ENCODE measurements around the gene TAS2R30. TPM values are rescaled to one million over a fixed set of nuclear protein-coding genes. Genes with fewer than 3 reads are reported as not detected.

Gene TAS2R30
- total RNA-seq, 1 donor from 2014 or later: 15.7 TPM

GRCh38 chr12:11085419-11085818 is 49.0 kb downstream of the TAS2R30 start:
- intact Hi-C loops (cut with DNase I): no loop called here
- Histone ChIP-seq H3K4me3 (no peak overlapping the region), H3K27ac (no peak overlapping the region), H3K36me3 (no peaks in the 10 kb centered on the region), H3K4me1 (no peaks in the 10 kb centered on the region), H3K9me3 (peaks cover 4% of the 10 kb centered on the region), H3K27me3 (no peaks in the 10 kb centered on the region)
- no peak for DNase-seq (ENCODE audit: extremely low spot score in 2 of 2)
- TF ChIP-seq POLR2AphosphoS5 (IDR thresholded peaks at IDR 0.05; ENCODE audit: insufficient read depth in 1 of 2, low read depth in 1 of 2): no peak
- TF ChIP-seq POLR2A (IDR thresholded peaks at IDR 0.05): no peak
- no peak for TF ChIP-seq CTCF (IDR thresholded peaks at IDR 0.05)

Small RNA genes lying within 50 kb of the gene (small RNA-seq; reads per million reads assigned to genes)
- gene AC018630.1: not detected

Other genes starting within 250 kb of the TAS2R30 start
- gene TAS2R13, start 225.1 kb downstream of the TAS2R30 start, total RNA-seq: 7.1 TPM
- gene PRH2, start 205.4 kb downstream of the TAS2R30 start, total RNA-seq: not detected
- 5.2 TPM for gene TAS2R14, start 195.4 kb downstream of the TAS2R30 start, total RNA-seq
- gene TAS2R50, start 147.7 kb downstream of the TAS2R30 start, total RNA-seq: 2.9 TPM
- gene TAS2R20, start 136.3 kb downstream of the TAS2R30 start, total RNA-seq: 4.7 TPM
- 6.4 TPM for gene TAS2R19, start 112.0 kb downstream of the TAS2R30 start, total RNA-seq
- gene TAS2R31, start 103.2 kb downstream of the TAS2R30 start, total RNA-seq: 3.2 TPM
- gene TAS2R46, start 72.3 kb downstream of the TAS2R30 start, total RNA-seq: 2.0 TPM
- 7.1 TPM for gene TAS2R43, start 42.3 kb downstream of the TAS2R30 start, total RNA-seq
- gene SMIM10L1, start 36.5 kb upstream of the TAS2R30 start, total RNA-seq: 5.4 TPM
- gene TAS2R42, start 52.3 kb upstream of the TAS2R30 start, total RNA-seq: not detected
- gene PRB3, start 135.1 kb upstream of the TAS2R30 start, total RNA-seq: not detected
- gene PRB4, start 175.8 kb upstream of the TAS2R30 start, total RNA-seq: not detected